HCT116 (cell line): ENCODE measurements around the gene CRLF1. TPM values are rescaled to one million over a fixed set of nuclear protein-coding genes. Genes with fewer than 3 reads are reported as not detected.

Source experiments
- ATAC-seq: fragments of 200-7000 bp; cut with Tn5 transposase; 2 replicates; pipeline ENCODE4 v1.9.1; 2020; ENCODE audit warnings: mild to moderate bottlenecking, moderate library complexity
- BruUV-seq: library from RNA; stranded (reverse); fragments of 400-500 nt; replicated peaks from 2 replicates; lab custom pipeline; 2021; lab: Mats Ljungman, UMichigan
- CTCF ChIA-PET: fragments of 300-600 bp; sonication (Branson Sonifier 250); formaldehyde crosslinking; loops from one replicate; lab custom pipeline; 2021; ENCODE audit warnings: antibody characterized with exemption; lab: Charles Lee
- POLR2A ChIA-PET: fragments of 300-600, 350-600 bp; sonication (Branson Sonifier 250); formaldehyde crosslinking; loops from one replicate; lab custom pipeline; 2021; ENCODE audit warnings: antibody characterized with exemption; lab: Charles Lee
- RAD21 ChIA-PET, 2 experiments: fragments of 300-600 bp; sonication (Branson Sonifier 250); formaldehyde crosslinking; loops; one replicate each; lab custom pipeline; 2023; ENCODE audit warnings: low total read pairs in 2 of 2; ENCODE audit not compliant: uncharacterized antibody in 2 of 2, unreplicated experiment in 2 of 2, low non-redundant PET in 1 of 2; lab: Charles Lee
- DNase-seq: peaks from one replicate; pipeline ENCODE4 v3.0.0-alpha.2; 2010; ENCODE audit warnings: low read depth, low spot score
- H2AFZ ChIP-seq: fragments of 200-600 bp; shearing (Covaris generic), sonication (generic); 2 replicates; pipeline ENCODE4 v1.6.1; 2017; ENCODE audit warnings: low read depth, mixed run types, mixed read lengths, antibody characterized with exemption, low read length; ENCODE audit not compliant: poor library complexity, severe bottlenecking
- H3K27ac ChIP-seq: 2 replicates; pipeline ENCODE4 v1.5.1; 2012; ENCODE audit warnings: low read depth, low read length
- H3K27me3 ChIP-seq: fragments of 200-600 bp; sonication (generic); 2 replicates; pipeline ENCODE4 v1.6.1; 2016; ENCODE audit warnings: mixed run types, low read length, mixed read lengths; ENCODE audit not compliant: insufficient read depth
- H3K36me3 ChIP-seq, 2 experiments: fragments of 200-500 bp in 1 of 2; fragments of 200-600 bp in 1 of 2; sonication (Bioruptor generic) in 1 of 2; sonication (generic) in 1 of 2; 2 replicates each; pipeline versions ENCODE4 v1.5.1 to v1.6.1; 2014 to 2016; ENCODE audit warnings: low read length in 2 of 2, inconsistent platforms in 1 of 2, mixed read lengths in 1 of 2, mixed run types in 1 of 2; ENCODE audit not compliant: insufficient read depth in 2 of 2, control insufficient read depth in 1 of 2
- H3K4me1 ChIP-seq, 2 experiments: fragments of 200-600 bp in 1 of 2; sonication (generic) in 1 of 2; 2 replicates each; pipeline versions ENCODE4 v1.5.1 to v1.6.1; 2012 to 2017; ENCODE audit warnings: low read length in 2 of 2, inconsistent platforms in 1 of 2, mild to moderate bottlenecking in 1 of 2, mixed read lengths in 1 of 2, mixed run types in 1 of 2, moderate library complexity in 1 of 2; ENCODE audit not compliant: insufficient read depth in 2 of 2, control insufficient read depth in 1 of 2
- H3K4me2 ChIP-seq: fragments of 200-600 bp; sonication (generic); 2 replicates; pipeline ENCODE4 v1.6.1; 2017; ENCODE audit warnings: mixed run types, low read length, mixed read lengths
- H3K4me3 ChIP-seq, 2 experiments: fragments of 200-600 bp in 1 of 2; sonication (generic) in 1 of 2; replicated peaks in 1 of 2; 2 replicates each; pipeline ENCODE4 v1.5.1; 2011 to 2016; ENCODE audit warnings: low read length in 2 of 2, control low read depth in 1 of 2, low read depth in 1 of 2, mild to moderate bottlenecking in 1 of 2, mixed read lengths in 1 of 2, mixed run types in 1 of 2
- H3K79me2 ChIP-seq: fragments of 200-600 bp; sonication (generic); 2 replicates; pipeline ENCODE4 v1.6.1; 2017; ENCODE audit warnings: mild to moderate bottlenecking, mixed run types, low read length, moderate library complexity, mixed read lengths; ENCODE audit not compliant: insufficient read depth
- H3K9ac ChIP-seq: fragments of 200-600 bp; sonication (generic); 2 replicates; pipeline ENCODE4 v1.6.1; 2016; ENCODE audit warnings: low read length, mixed read lengths
- H3K9me2 ChIP-seq: fragments of 200-600 bp; sonication (generic), shearing (Covaris generic); 2 replicates; pipeline ENCODE4 v1.6.1; 2017; ENCODE audit warnings: mixed run types, mild to moderate bottlenecking, moderate library complexity; ENCODE audit not compliant: insufficient read depth
- H3K9me3 ChIP-seq, 2 experiments: fragments of 200-500 bp in 1 of 2; fragments of 200-600 bp in 1 of 2; sonication (Bioruptor generic) in 1 of 2; sonication (generic) in 1 of 2; 2 replicates each; pipeline ENCODE4 v1.6.1; 2014 to 2017; ENCODE audit warnings: low read length in 2 of 2, mixed read lengths in 2 of 2, inconsistent platforms in 1 of 2, low read depth in 1 of 2, mild to moderate bottlenecking in 1 of 2, mixed run types in 1 of 2, moderate library complexity in 1 of 2; ENCODE audit not compliant: control insufficient read depth in 1 of 2, insufficient read depth in 1 of 2
- H4K20me1 ChIP-seq: fragments of 200-600 bp; sonication (generic), shearing (Covaris generic); 2 replicates; pipeline ENCODE4 v1.6.1; 2017; ENCODE audit warnings: mixed run types, mild to moderate bottlenecking, moderate library complexity; ENCODE audit not compliant: insufficient read depth
- CTCF ChIP-seq, 3 experiments: fragments of 200-600 bp in 1 of 3; sonication (generic) in 1 of 3; IDR thresholded peaks in 2 of 3; conservative IDR thresholded peaks in 1 of 3; 2 replicates each; pipeline ENCODE4 v1.5.1; 2012 to 2017; ENCODE audit warnings: low read depth in 2 of 3, low read length in 2 of 3, antibody characterized with exemption in 1 of 3, borderline replicate concordance in 1 of 3, control low read depth in 1 of 3, mild to moderate bottlenecking in 1 of 3, mixed read lengths in 1 of 3, mixed run types in 1 of 3, moderate library complexity in 1 of 3; ENCODE audit not compliant: insufficient read depth in 1 of 3
- EGR1 ChIP-seq: IDR thresholded peaks from 2 replicates; pipeline ENCODE4 v1.6.1; 2012; ENCODE audit warnings: low read depth
- ELF1 ChIP-seq: IDR thresholded peaks from 2 replicates; pipeline ENCODE4 v1.6.1; 2012; ENCODE audit warnings: low read depth, borderline replicate concordance
- EZH2phosphoT487 ChIP-seq: fragments of 200-600 bp; IDR thresholded peaks from 2 replicates; pipeline ENCODE4 v1.6.1; 2018; ENCODE audit warnings: antibody characterized with exemption, borderline replicate concordance
- JUND ChIP-seq: IDR thresholded peaks from 2 replicates; pipeline ENCODE4 v1.6.1; 2012
- POLR2A ChIP-seq: IDR thresholded peaks from 2 replicates; pipeline ENCODE4 v1.7.0; 2011; ENCODE audit warnings: borderline replicate concordance; ENCODE audit not compliant: insufficient read depth, insufficient read length; ENCODE audit errors: extremely low read depth
- SRF ChIP-seq: IDR thresholded peaks from 2 replicates; pipeline ENCODE4 v1.6.1; 2012; ENCODE audit warnings: low read depth
- YY1 ChIP-seq: IDR thresholded peaks from 2 replicates; pipeline ENCODE4 v1.6.1; 2011; ENCODE audit warnings: low read length, low read depth, moderate library complexity, mild to moderate bottlenecking; ENCODE audit not compliant: insufficient replicate concordance; ENCODE audit errors: extremely low read depth
- ZFX ChIP-seq: fragments of 450-650 bp; IDR thresholded peaks from 2 replicates; pipeline ENCODE4 v1.6.1; 2017
- ZNF274 ChIP-seq: fragments of 200-500 bp; sonication (Bioruptor generic); IDR thresholded peaks from 2 replicates; pipeline ENCODE4 v1.6.1; 2014; ENCODE audit warnings: mild to moderate bottlenecking, low read depth, low read length, inconsistent platforms
- intact Hi-C: fragments of 100-400 bp; cut with micrococcal nuclease; formaldehyde crosslinking; loops from 2 replicates; pipeline ENCODE4 v1.10.0; 2022
- total RNA-seq: library from RNA; stranded (reverse); gene quantifications from one replicate; pipeline ENCODE4 v1.2.1, GENCODE V29; 2021; ENCODE audit not compliant: unreplicated experiment
- TF ChIP-seq, protein P1 (sequence below): IDR thresholded peaks from 2 replicates; pipeline ENCODE4 v1.6.1; 2012
- TF ChIP-seq, protein P2 (sequence below): IDR thresholded peaks from 2 replicates; pipeline ENCODE4 v1.6.1; 2012; ENCODE audit warnings: low read depth

The CRLF1 gene
- total RNA-seq, 1 experiment from 2014 or later = 43.0 TPM

DNA sequence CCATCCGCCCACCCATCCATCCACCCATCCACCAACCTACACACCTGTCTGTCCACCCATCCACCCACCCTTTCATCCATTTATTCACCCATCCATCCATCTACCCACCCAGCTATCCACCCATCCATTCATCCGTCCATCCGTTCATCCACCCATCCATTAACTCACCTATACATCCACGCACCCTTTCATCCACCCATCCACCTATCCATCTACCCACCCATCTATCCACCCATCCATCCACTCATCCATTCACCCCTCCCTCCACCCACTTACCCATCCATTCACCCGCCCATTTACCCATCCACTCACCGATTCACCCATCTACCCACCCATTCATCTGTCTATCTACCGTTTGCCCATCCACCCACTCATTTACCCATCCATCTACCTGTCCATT, 47.9 kb upstream of the CRLF1 start:
- CTCF ChIA-PET = no interaction called here
- intact Hi-C loops = no loop called here
- no TSS peak for BruUV-seq

More for the DNA sequence above, 47.9 kb upstream of the CRLF1 start:
- Histone ChIP-seq H3K4me3 (no peak overlapping the region), H3K4me1 (peaks cover 0 to 10% of the 10 kb centered on the region in 2 experiments; a peak in 3 of 4 replicates), H4K20me1 (no peaks in the 10 kb centered on the region), H3K9me3 (no peaks in the 10 kb centered on the region), H2AFZ (no peak overlapping the region), H3K79me2 (peaks cover 4% of the 10 kb centered on the region; the same call in 1 of the 2 replicates), H3K27me3 (no peaks in the 10 kb centered on the region), H3K9ac (no peak overlapping the region), H3K36me3 (no peaks in the 10 kb centered on the region), H3K27ac (no peak overlapping the region), H3K9me2 (no peaks in the 10 kb centered on the region), H3K4me2 (no peak overlapping the region)
- TF ChIP-seq ZFX (no peak), SRF (no peak), POLR2A (no peak), CTCF (IDR thresholded peaks at IDR 0.05 in 2 of 3, conservative IDR thresholded peaks at IDR 0.05 in 1 of 3; ENCODE audit: borderline replicate concordance in 1 of 3, insufficient read depth in 1 of 3, low read depth in 2 of 3, low read length in 2 of 3) (no peak), EGR1 (no peak), JUND (no peak), EZH2phosphoT487 (no peak), ZNF274 (no peak), YY1 (no peak), ELF1 (no peak)
- TF ChIP-seq, protein P1, sequence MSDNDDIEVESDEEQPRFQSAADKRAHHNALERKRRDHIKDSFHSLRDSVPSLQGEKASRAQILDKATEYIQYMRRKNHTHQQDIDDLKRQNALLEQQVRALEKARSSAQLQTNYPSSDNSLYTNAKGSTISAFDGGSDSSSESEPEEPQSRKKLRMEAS = no peak
- TF ChIP-seq, protein P2, sequence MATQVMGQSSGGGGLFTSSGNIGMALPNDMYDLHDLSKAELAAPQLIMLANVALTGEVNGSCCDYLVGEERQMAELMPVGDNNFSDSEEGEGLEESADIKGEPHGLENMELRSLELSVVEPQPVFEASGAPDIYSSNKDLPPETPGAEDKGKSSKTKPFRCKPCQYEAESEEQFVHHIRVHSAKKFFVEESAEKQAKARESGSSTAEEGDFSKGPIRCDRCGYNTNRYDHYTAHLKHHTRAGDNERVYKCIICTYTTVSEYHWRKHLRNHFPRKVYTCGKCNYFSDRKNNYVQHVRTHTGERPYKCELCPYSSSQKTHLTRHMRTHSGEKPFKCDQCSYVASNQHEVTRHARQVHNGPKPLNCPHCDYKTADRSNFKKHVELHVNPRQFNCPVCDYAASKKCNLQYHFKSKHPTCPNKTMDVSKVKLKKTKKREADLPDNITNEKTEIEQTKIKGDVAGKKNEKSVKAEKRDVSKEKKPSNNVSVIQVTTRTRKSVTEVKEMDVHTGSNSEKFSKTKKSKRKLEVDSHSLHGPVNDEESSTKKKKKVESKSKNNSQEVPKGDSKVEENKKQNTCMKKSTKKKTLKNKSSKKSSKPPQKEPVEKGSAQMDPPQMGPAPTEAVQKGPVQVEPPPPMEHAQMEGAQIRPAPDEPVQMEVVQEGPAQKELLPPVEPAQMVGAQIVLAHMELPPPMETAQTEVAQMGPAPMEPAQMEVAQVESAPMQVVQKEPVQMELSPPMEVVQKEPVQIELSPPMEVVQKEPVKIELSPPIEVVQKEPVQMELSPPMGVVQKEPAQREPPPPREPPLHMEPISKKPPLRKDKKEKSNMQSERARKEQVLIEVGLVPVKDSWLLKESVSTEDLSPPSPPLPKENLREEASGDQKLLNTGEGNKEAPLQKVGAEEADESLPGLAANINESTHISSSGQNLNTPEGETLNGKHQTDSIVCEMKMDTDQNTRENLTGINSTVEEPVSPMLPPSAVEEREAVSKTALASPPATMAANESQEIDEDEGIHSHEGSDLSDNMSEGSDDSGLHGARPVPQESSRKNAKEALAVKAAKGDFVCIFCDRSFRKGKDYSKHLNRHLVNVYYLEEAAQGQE = no peak
- ChIA-PET POLR2A (no interaction called here), RAD21 (no interaction called here)
- no peak for ATAC-seq
- no peak for DNase-seq
